Middle frontal gyrus (tissue), 1 donor: ENCODE data around the gene SRP14.

Experiments used
- DNase-seq: peaks from one replicate; pipeline ENCODE4 v3.0.0-alpha.2; 2015; ENCODE audit warnings: low spot score; ENCODE audit errors: extremely low spot score

SRP14 gene

DNA sequence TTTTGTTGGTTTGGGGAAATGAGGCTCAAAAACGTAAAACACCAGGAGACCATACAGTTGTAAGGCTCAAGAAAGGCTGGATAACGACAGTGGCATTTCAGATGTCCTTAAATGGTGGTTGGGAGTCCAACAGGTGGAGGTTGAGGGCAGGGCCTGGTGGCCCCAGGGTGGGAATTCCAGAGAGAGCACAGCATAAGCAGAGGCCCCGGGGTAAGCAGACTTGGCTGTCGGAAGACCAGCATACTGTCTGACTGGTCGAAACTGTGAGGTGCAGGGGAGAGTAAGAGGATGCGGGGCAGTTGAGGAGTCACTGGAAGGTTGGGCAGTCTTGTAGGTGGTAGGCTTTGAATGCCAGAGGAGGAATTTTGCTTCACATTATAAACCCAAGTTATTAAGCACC lies 48.3 kb downstream of the SRP14 start:
- DNase-seq: no peak

DNA sequence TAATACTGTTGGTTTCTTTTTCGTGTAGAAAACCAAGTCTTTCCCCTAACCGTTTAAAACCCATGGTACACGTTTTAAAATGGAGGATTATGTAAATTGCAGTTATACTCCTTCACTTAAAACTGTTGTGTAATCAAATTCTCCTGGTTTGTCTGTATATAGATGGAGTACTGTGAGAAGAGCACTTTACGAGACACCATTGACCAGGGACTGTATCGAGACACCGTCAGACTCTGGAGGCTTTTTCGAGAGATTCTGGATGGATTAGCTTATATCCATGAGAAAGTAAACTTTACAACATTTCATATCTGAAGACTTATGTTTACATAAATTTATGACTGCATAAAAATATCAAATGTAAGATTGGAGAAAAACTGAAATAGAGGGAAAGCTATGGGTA lies 51.2 kb downstream of the SRP14 start:
- no peak for DNase-seq
